Stimulated activated CD8-positive, alpha-beta memory T cell treated with anti-CD3 and anti-CD28 coated beads, Interleukin-12 subunit alpha, Interleukin-12 subunit beta, amount 100 ng/mL, for 24 hours (primary cell): ENCODE measurements around the gene MEGF8.
"Not testable (repeated sequence)": the region's sequence is repeated elsewhere in the genome, so short reads cannot be mapped to it uniquely, and the experiment has no call there.

ENCODE experiments used
- DNase-seq: peaks from one replicate; pipeline ENCODE4 v3.0.0-alpha.2; 2020; ENCODE audit errors: extremely low read depth

Gene MEGF8

DNA sequence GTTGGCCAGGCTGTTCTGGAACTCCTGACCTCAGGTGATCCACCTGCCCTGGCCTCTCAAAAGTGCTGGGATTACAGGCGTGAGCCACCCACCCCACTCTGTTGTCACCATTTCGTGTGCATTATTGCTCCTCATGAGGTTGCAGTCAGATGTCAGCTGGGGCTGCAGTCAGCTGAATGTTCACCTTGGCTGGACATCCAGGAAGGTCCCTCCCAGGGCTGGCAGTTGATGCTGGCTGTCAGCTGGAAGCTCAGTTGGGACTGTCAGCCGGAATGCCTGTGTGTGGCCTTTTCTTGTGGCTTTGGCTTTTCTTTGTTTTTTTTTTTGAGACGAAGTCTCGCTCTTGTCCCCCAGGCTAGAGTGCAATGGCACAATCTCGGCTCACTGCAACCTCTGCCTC is 6.6 kb downstream of the MEGF8 start:
- DNase-seq, result no peak

DNA sequence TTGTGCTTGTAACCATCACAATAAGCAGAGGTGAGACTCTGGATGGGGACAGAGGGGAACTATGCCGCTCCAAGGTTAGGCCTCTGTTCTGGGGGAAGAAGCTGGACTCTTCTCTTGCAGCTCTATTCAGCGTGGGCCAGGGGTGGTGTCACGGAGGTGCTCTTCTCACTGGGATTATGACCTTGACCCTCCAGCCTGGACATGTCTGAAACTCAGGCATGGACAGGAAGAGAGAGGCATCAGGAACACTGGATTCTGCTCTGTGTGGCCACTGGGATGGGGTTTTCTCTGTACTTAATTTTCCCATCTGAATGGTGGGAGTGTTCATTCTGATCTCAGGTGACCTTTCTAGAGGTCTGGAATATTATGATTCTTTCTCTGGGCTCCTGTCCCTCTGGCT is 7.6 kb downstream of the MEGF8 start:
- no peak for DNase-seq

DNA sequence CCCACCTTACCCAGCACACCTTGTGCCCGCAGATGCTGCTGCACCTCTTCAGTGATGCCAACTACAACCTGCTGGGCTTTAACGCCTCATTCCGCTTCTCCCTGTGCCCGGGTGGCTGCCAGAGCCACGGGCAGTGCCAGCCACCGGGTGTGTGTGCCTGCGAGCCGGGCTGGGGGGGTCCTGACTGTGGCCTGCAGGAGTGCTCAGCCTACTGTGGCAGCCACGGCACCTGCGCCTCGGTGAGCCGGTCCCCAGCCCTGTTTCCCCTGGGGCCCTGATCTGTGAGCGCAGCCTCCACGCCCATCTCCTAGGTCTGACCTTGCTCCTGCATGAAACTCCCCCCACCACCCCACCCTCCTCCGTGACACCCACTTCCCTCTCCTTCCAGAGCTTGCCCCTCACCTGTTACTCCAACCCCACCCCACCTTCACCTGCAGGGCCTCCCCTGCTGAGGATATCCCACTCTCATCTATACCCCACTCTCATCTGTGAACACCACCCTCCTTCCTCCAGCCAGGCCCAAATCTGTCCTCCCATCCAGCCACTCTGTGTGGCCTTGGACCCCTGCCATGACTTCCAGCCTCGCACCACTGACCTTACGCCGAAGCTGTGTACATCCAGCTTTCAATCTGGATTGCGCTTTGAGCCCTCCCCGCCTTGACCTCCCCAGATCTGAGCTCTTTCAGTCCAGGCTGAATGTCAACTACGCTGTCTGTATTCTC is 8.7 kb downstream of the MEGF8 start:
- no peak for DNase-seq

DNA sequence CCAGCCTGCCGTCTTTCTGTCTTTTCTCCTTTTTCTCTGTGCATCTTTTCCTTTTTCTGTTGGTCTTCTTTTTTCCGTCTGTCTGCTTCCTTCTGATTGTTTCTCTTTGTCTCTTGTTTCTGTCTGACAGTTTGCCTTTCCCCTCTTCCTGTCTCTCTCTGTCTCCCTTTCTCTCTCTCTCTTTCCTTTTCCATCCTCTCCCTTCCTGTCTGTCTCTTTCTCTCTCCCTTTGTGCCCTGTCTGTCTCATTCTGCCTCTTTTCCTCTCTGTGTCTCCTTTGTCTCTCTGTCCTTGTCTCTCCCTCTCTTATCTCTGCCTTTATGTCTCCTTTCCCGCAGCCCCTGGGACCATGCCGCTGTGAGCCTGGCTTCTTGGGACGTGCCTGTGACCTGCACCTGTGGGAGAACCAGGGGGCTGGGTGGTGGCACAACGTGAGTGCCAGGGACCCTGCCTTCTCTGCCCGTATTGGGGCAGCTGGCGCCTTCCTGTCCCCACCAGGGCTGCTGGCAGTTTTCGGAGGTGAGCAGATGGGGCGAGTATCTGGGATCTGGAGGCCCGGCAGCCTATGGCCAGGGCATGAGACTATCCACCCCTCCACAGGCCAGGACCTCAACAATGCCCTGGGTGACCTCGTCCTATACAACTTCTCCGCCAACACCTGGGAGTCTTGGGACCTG is 9.4 kb downstream of the MEGF8 start:
- DNase-seq, result no peak

- DNase-seq, result no peak
Observed at GRCh38 chr19:42335374-42335936, 10.0 kb downstream of the MEGF8 start.

DNA sequence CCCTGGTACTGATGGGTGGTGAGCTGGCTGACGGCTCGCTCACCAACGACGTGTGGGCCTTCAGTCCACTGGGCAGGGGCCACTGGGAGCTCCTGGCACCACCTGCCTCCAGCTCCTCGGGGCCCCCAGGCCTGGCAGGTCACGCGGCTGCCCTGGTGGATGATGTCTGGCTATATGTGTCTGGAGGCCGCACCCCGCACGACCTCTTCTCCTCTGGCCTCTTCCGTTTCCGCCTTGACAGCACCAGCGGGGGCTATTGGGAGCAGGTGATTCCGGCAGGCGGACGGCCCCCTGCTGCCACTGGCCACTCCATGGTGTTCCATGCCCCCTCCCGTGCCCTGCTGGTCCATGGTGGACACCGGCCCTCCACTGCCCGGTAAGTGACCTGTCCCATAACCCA is 10.5 kb downstream of the MEGF8 start:
- no peak for DNase-seq

DNA sequence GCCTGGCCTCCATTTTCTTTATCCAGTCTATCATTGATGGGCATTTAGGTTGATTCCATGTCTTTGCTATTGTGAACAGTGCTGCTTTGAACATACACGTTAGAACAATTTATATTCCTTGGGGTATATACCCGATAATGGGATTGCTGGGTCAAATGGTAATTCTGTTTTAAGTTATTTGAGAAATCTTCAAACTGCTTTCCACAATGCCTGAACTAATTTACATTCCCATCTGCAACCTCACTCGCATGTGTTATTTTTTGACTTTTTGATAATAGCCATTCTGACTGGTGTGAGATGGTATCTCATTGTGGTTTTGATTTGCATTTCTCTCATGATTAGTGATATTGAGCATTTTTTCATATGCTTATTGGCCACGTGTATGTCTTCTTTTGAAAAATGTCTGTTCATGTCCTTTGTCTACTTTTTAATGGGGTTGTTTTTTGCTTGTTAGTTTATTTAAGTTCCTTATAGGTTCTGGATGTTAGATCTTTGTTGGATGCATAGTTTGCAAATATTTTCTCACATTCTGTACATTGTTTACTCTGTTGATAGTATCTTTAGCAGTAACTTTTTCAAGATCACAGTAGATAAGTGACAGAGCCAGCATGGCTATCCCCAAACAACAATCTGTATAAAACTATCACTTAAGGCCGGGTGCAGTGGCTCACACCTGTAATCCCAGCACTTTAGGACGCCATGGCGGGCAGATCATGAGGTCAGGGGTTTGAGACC is 13.9 kb downstream of the MEGF8 start:
- not testable (repeated sequence) for DNase-seq

DNA sequence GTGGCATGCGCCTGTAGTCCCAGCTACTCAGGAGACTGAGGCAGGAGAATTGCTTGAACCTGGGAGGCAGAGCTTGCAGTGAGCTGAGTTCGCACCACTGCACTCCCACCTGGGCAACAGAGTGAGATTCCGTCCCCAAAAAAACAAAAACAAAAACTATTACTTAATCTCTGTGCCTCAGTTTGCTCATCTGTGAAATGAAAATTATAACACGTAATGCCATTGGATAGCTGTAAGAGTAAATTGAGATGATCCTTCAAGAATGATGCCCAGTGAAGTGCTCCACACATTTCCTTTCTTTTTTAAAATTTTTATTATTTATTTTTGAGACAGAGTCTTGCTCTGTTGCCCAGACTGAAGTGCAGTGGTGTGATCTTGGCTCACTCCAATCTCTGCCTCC is 14.5 kb downstream of the MEGF8 start:
- not testable (repeated sequence) for DNase-seq

DNA sequence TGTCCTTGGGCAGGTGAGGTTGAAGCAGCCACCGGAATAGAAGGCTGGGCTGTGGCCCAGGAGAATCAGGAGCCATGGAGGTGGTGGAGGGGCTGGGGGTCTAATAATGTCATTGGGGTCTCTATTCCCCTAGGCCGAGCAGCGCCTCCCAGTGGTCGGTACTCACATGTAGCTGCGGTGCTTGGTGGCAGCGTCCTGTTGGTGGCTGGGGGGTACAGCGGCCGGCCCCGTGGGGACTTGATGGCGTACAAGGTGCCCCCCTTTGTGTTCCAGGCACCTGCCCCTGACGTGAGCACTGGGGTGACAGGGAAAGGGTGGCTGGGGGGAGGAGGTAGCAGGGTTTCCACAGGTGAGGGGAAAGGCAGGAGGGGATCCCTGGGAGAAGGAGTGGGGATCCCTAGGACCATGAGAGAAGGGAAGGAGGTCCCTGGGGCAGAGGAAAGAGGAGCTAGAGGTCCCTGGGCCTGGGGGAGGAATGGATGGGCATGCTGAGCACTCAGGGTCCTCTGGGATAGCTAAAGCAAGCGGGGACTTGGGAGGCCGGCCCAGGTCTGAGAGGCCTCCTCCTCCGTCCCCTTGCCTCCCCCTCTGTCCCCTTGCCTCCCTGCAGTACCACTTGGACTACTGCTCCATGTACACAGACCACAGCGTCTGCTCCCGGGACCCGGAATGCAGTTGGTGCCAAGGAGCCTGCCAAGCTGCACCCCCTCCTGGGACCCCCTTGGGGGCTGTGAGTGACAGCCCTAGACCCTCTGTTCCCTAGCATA is 18.1 kb downstream of the MEGF8 start:
- no peak for DNase-seq

DNA sequence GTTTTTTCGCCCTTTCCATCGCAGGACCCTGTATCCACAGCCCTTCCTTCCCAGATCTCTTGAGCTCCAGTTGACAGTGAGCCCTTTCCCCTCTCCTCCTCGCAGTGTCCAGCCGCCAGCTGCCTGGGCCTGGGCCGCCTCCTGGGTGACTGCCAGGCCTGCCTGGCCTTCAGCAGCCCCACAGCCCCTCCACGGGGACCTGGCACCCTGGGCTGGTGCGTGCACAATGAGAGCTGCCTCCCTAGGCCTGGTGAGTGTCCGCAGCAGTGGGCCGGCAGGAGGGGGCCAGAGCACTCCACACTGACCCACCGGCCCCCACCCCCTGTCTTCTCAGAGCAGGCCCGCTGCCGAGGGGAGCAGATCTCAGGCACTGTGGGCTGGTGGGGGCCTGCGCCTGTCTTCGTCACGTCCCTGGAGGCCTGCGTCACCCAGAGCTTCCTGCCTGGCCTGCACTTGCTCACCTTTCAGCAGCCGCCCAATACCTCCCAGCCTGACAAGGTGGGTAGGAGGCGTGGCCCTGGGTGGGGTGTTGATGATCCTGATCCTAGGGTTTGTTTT is 19.0 kb downstream of the MEGF8 start:
- no peak for DNase-seq

- DNase-seq, result no peak
Observed at GRCh38 chr19:42345191-42345812, 19.9 kb downstream of the MEGF8 start.

GRCh38 chr19:42348211-42348610 is 22.8 kb downstream of the MEGF8 start:
- no peak for DNase-seq

DNA sequence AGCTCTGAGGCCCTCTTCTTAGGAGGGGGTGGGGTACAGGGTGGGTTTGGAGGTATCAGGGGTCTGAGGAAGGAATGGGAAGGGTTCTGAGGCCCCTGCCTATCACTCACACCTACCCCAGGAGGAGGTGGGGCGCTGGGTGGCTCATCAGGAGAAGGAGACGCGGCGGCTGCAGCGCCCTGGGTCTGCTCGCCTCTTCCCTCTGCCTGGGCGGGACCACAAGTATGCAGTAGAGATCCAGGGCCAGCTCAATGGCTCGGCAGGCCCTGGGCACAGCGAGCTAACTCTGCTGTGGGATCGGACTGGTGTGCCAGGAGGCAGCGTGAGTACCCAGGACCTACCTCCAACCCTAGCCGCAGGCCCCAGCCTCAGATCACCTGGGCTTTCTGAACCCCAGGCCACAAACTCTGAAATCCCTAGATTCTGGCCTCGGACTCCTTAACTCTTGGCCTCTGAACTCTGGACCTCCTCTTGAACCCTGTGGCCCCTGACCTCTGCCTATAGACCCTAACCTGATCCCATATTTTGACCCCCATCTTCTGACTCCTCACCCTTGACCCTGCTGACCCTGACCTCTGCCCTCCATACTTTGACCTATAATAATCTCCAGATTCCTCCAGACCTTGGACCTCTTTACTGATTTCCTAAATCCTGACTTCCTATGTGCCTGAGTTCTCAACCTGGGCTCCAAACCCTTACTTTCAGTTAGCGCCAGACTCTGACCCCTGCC is 24.1 kb downstream of the MEGF8 start:
- no peak for DNase-seq

DNA sequence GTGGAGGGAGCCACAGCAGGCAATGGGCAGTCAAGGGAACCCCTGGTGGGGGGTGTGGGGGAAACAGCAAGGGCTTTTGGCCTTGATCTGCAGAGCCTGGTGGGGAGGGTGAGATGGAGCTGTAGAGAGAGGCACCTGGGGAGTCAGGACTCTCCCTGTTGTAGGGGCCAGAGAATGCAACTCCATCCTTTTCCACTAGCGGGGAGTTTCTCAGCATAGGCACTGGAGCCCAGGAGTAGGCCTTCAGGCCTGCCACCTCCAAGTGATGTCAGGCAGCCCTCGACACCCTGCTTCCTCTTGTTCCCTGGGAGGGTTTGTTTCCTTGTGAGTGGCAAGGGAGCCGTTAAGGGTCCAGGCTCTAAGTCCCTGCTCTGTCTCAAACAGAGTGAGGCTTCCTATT is 25.0 kb downstream of the MEGF8 start:
- no peak for DNase-seq

DNA sequence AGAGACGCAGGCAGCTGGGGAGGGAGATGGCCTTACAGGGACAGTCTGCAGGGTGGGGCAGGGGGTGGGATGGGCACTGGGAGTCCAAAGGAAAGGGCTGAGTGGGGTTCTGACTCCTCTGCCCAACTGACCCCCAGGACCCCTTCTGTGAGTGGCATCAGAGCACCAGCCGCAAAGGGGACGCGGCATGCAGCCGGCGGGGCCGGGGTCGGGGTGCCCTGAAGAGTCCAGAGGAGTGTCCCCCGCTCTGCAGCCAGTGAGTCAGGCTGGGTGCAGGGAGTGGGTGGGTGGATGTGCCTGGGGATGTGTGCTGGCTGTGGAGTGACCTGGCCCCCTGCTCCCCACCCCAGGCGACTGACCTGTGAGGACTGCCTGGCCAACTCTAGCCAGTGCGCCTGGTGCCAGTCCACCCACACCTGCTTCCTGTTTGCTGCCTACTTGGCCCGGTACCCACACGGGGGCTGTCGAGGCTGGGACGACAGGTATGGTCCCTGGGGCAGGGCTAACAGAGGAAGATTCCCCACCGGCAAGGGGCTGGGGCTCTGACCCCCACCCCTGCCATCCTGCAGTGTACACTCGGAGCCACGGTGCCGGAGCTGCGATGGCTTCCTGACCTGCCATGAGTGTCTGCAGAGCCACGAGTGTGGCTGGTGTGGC is 25.8 kb downstream of the MEGF8 start:
- DNase-seq, result no peak

DNA sequence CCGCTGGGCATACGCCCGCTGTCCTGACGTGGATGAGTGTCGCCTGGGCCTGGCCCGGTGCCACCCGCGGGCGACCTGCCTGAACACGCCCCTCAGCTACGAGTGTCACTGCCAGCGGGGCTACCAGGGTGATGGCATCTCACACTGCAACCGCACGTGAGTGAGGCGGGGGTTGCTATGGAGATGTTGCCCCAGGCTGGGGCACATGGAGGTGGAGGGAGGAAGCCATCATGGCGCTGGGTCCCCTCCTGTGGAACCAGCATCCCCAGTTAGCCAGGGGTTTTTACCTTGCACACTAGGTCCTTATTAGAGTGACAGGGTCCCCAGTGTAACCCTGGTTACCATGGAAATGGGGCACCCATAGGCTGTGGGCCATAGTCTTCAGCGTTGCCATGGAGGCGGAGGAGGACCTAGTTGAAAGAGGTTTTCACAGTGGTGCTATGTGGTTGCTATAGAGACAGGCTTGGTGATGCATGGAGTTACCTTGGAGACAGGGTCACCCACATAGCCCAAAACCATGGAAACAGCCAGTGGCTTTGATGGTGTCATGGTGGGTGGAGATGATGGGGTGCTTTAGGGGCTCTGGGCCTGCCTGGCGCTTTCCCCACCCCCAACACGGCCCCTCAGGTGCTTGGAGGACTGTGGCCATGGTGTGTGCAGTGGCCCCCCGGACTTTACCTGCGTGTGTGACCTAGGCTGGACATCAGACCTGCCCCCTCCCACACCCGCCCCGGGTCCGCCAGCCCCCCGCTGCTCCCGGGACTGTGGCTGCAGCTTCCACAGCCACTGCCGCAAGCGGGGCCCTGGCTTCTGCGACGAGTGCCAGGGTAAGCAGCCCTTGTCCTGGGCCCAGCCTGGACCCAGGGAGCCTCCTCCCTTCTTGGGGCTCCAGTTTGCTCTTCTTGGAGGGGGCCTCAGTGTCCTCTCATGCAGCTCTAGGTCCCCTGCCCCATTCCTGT is 27.1 kb downstream of the MEGF8 start:
- no peak for DNase-seq

GRCh38 chr19:42353341-42354015 is 28.0 kb downstream of the MEGF8 start:
- no peak for DNase-seq

DNA sequence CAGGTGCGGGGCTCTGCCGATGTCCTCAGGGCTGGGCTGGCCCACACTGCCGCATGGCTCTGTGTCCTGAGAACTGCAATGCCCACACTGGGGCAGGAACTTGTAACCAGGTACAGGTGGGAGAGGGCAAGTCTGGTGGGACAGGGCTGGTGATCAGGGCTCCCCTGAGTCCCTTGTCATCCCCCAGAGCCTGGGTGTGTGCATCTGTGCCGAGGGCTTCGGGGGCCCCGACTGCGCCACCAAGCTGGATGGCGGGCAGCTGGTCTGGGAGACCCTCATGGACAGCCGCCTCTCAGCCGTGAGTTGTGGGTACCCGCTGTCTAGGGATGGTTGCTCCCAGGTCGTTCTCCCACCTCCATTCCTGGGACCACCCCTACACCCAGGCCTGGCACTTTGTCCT is 30.5 kb downstream of the MEGF8 start:
- DNase-seq, result no peak
